CD14-positive monocyte (primary cell): ENCODE measurements around the gene SNX14. TPM values are rescaled to one million over a fixed set of nuclear protein-coding genes. Genes with fewer than 3 reads are reported as not detected.

Experiments
- DNase-seq, 3 donors: peaks; one replicate each; pipeline ENCODE4 v3.0.0-alpha.2; 2011 to 2022
- H2AFZ ChIP-seq: 2 replicates; pipeline ENCODE4 v1.6.0; 2012; ENCODE audit warnings: mild to moderate bottlenecking, low read depth, low read length, inconsistent platforms; ENCODE audit not compliant: insufficient read depth, poor library complexity, severe bottlenecking
- H3K27ac ChIP-seq, 2 donors: 1 replicate in 1 of 2; 2 replicates in 1 of 2; pipeline ENCODE4 v1.5.1; 2012 to 2013; ENCODE audit warnings: low read length in 2 of 2, control low read depth in 1 of 2, inconsistent platforms in 1 of 2, low read depth in 1 of 2, mild to moderate bottlenecking in 1 of 2
- H3K27me3 ChIP-seq, 2 donors: one replicate each; pipeline versions ENCODE4 v1.6.0 to v1.6.1; 2011 to 2013; ENCODE audit warnings: low read length in 2 of 2; ENCODE audit not compliant: control insufficient read depth in 2 of 2, insufficient read depth in 2 of 2
- H3K36me3 ChIP-seq, 2 donors: replicated peaks in 1 of 2; 1 replicate in 1 of 2; 2 replicates in 1 of 2; pipeline versions ENCODE4 v1.5.1 to v1.6.1; 2012 to 2013; ENCODE audit warnings: low read length in 2 of 2, control low read depth in 1 of 2, inconsistent platforms in 1 of 2, mild to moderate bottlenecking in 1 of 2; ENCODE audit not compliant: insufficient read depth in 2 of 2, control insufficient read depth in 1 of 2
- H3K4me1 ChIP-seq, 2 donors: 1 replicate in 1 of 2; 2 replicates in 1 of 2; pipeline versions ENCODE4 v1.5.1 to v1.6.1; 2012 to 2013; ENCODE audit warnings: low read length in 2 of 2, control low read depth in 1 of 2, inconsistent platforms in 1 of 2, mild to moderate bottlenecking in 1 of 2, moderate library complexity in 1 of 2; ENCODE audit not compliant: insufficient read depth in 2 of 2, control insufficient read depth in 1 of 2
- H3K4me2 ChIP-seq: replicated peaks from 2 replicates; pipeline ENCODE3; 2012; ENCODE audit warnings: low read length, moderate library complexity, mild to moderate bottlenecking; ENCODE audit not compliant: poor library complexity, severe bottlenecking; ENCODE audit errors: extremely low read depth
- H3K4me3 ChIP-seq, 3 experiments: fragments of 200-600 bp in 1 of 3; sonication (generic) in 1 of 3; replicated peaks in 1 of 3; 1 replicate in 2 of 3; 2 replicates in 1 of 3; pipeline ENCODE4 v1.5.1; 2011 to 2013; ENCODE audit warnings: low read length in 3 of 3, mild to moderate bottlenecking in 3 of 3, control low read depth in 2 of 3, low read depth in 2 of 3, inconsistent platforms in 1 of 3, moderate library complexity in 1 of 3
- H3K79me2 ChIP-seq: 2 replicates; pipeline ENCODE4 v1.6.0; 2012; ENCODE audit warnings: mild to moderate bottlenecking, control low read depth, inconsistent platforms, low read length, moderate library complexity; ENCODE audit not compliant: insufficient read depth
- H3K9ac ChIP-seq: 2 replicates; pipeline ENCODE4 v1.6.0; 2017; ENCODE audit warnings: low read length, mild to moderate bottlenecking; ENCODE audit not compliant: insufficient read depth, poor library complexity, severe bottlenecking
- H3K9me3 ChIP-seq, 2 donors: replicated peaks in 1 of 2; 1 replicate in 1 of 2; 2 replicates in 1 of 2; pipeline versions ENCODE4 v1.5.1 to v1.6.1; 2012 to 2013; ENCODE audit warnings: low read length in 2 of 2, control low read depth in 1 of 2; ENCODE audit not compliant: control insufficient read depth in 1 of 2, insufficient read depth in 1 of 2
- H4K20me1 ChIP-seq: 2 replicates; pipeline ENCODE4 v1.6.0; 2012; ENCODE audit warnings: mild to moderate bottlenecking, low read length, control low read depth, moderate library complexity; ENCODE audit not compliant: insufficient read depth
- H3K27ac Mint-ChIP-seq, 7 donors: one replicate each; pipeline ENCODE4 v1.8.0; 2020; ENCODE audit warnings: mild to moderate bottlenecking in 7 of 7, mixed read lengths in 7 of 7, moderate library complexity in 6 of 7, inconsistent platforms in 2 of 7
- H3K27me3 Mint-ChIP-seq, 3 donors: one replicate each; pipeline ENCODE4 v1.8.0; 2021 to 2022; ENCODE audit warnings: low read depth in 3 of 3, mild to moderate bottlenecking in 3 of 3, mixed read lengths in 3 of 3, moderate library complexity in 3 of 3, inconsistent platforms in 1 of 3
- H3K36me3 Mint-ChIP-seq, 2 donors: one replicate each; pipeline ENCODE4 v1.8.0; 2020; ENCODE audit warnings: mixed read lengths in 2 of 2, inconsistent platforms in 1 of 2, mild to moderate bottlenecking in 1 of 2
- H3K4me1 Mint-ChIP-seq: one replicate; pipeline ENCODE4 v1.8.0; 2020; ENCODE audit warnings: mild to moderate bottlenecking, mixed read lengths
- H3K4me3 Mint-ChIP-seq, 2 donors: one replicate each; pipeline ENCODE4 v1.8.0; 2020; ENCODE audit warnings: mild to moderate bottlenecking in 2 of 2, mixed read lengths in 2 of 2, moderate library complexity in 1 of 2
- H3K9me3 Mint-ChIP-seq, 7 donors: one replicate each; pipeline ENCODE4 v1.8.0; 2020 to 2022; ENCODE audit warnings: mixed read lengths in 7 of 7, mild to moderate bottlenecking in 6 of 7, moderate library complexity in 6 of 7, inconsistent platforms in 2 of 7
- WGBS: methylation state at CpG from one replicate; pipeline ENCODE4 v1.1.5; 2013; ENCODE audit warnings: missing lambda C conversion rate; ENCODE audit not compliant: insufficient coverage; 5-methylcytosine and 5-hydroxymethylcytosine counted together
- intact Hi-C, 2 donors: fragments of 100-400 bp; cut with micrococcal nuclease; formaldehyde crosslinking; loops; one replicate each; pipeline versions ENCODE4 v1.15.0 to v1.15.1; 2023
- polyA plus RNA-seq, 3 donors: library from polyadenylated mRNA; depleted of rRNA in 1 of 3; unstranded in 2 of 3; stranded (reverse) in 1 of 3; fragments of 300-500 nt in 2 of 3; fragments of >200 nt in 1 of 3; fragmentation: Illumina TruSeq in 2 of 3; gene quantifications; 1 replicate in 2 of 3; 2 replicates in 1 of 3; pipeline ENCODE4 v1.2.3, GENCODE V29; 2012 to 2021
- TF ChIP-seq, protein P1 (sequence below): fragments of 200-600 bp; IDR thresholded peaks from one replicate; pipeline ENCODE4 v1.8.0; 2022; ENCODE audit warnings: antibody characterized with exemption, mild to moderate bottlenecking

SNX14 gene
- polyA plus RNA-seq, 3 donors = 40.2 to 75.6 (median 73.3) TPM

- Mint-ChIP-seq H3K27me3 (peaks cover 0 to 2% (median 1%) of the 10 kb centered on the region in 3 donors), H3K4me1 (peaks cover 9% of the 10 kb centered on the region), H3K36me3 (peaks cover 3 to 9% of the 10 kb centered on the region in 2 donors), H3K4me3 (no peak overlapping the region), H3K9me3 (peaks cover 19 to 33% (median 21%) of the 10 kb centered on the region in 7 donors), H3K27ac (no peak overlapping the region)
- 93% methylated on average over 2 of the region's 8 CpGs for WGBS
- H3K79me2 ChIP-seq = no peaks in the 10 kb centered on the region
- no peak overlapping the region for H3K4me3 ChIP-seq
- H4K20me1 ChIP-seq = no peaks in the 10 kb centered on the region
- peaks cover 0 to 4% of the 10 kb centered on the region in 2 donors for H3K4me1 ChIP-seq
- peaks cover 7 to 10% of the 10 kb centered on the region in 2 donors for H3K9me3 ChIP-seq
- H3K27me3 ChIP-seq = no peaks in the 10 kb centered on the region
- H3K36me3 ChIP-seq = no peaks in the 10 kb centered on the region
- no peak overlapping the region for H3K4me2 ChIP-seq
- intact Hi-C loops = no loop called here
- no peak for DNase-seq
- H3K27ac ChIP-seq = no peak overlapping the region
- H3K9ac ChIP-seq = no peak overlapping the region
- TF ChIP-seq, protein P1, sequence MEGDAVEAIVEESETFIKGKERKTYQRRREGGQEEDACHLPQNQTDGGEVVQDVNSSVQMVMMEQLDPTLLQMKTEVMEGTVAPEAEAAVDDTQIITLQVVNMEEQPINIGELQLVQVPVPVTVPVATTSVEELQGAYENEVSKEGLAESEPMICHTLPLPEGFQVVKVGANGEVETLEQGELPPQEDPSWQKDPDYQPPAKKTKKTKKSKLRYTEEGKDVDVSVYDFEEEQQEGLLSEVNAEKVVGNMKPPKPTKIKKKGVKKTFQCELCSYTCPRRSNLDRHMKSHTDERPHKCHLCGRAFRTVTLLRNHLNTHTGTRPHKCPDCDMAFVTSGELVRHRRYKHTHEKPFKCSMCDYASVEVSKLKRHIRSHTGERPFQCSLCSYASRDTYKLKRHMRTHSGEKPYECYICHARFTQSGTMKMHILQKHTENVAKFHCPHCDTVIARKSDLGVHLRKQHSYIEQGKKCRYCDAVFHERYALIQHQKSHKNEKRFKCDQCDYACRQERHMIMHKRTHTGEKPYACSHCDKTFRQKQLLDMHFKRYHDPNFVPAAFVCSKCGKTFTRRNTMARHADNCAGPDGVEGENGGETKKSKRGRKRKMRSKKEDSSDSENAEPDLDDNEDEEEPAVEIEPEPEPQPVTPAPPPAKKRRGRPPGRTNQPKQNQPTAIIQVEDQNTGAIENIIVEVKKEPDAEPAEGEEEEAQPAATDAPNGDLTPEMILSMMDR = no peak
- H2AFZ ChIP-seq = no peak overlapping the region
Measured at GRCh38 chr6:85496009-85496579, 97.6 kb downstream of the SNX14 start.

GRCh38 chr6:85494547-85495536 is 98.8 kb downstream of the SNX14 start:
- Mint-ChIP-seq H3K27ac (peak overlapping the region in 1 of 7 donors; percentile 72), H3K4me1 (peaks cover 9% of the 10 kb centered on the region), H3K9me3 (peaks cover 19 to 30% (median 21%) of the 10 kb centered on the region in 7 donors), H3K36me3 (peaks cover 0 to 5% of the 10 kb centered on the region in 2 donors), H3K27me3 (peaks cover 2 to 8% (median 7%) of the 10 kb centered on the region in 3 donors), H3K4me3 (no peak overlapping the region)
- TF ChIP-seq, protein P1 = no peak
- Histone ChIP-seq H3K4me3 (no peak overlapping the region), H3K27ac (no peak overlapping the region), H3K4me2 (no peak overlapping the region), H3K9me3 (peaks cover 7 to 10% of the 10 kb centered on the region in 2 donors), H2AFZ (no peak overlapping the region), H3K4me1 (peaks cover 0 to 4% of the 10 kb centered on the region in 2 donors), H3K27me3 (no peaks in the 10 kb centered on the region), H4K20me1 (no peaks in the 10 kb centered on the region), H3K36me3 (no peaks in the 10 kb centered on the region), H3K9ac (no peak overlapping the region), H3K79me2 (no peaks in the 10 kb centered on the region)
- DNase-seq = peak in 1 of 3 donors; percentile 26
- intact Hi-C loops = no loop called here
- 100% methylated on average over 1 of the region's 5 CpGs for WGBS
